Right lung (tissue), 5 donors: Measurements from ENCODE around the gene NOD2. TPM values are rescaled to one million over a fixed set of nuclear protein-coding genes. Genes with fewer than 3 reads are reported as not detected.

Source experiments
- DNase-seq, 2 donors: peaks; one replicate each; pipeline ENCODE4 v3.0.0-alpha.2; 2013
- polyA plus RNA-seq, 5 donors: library from polyadenylated mRNA; unstranded; fragments of 120-200 nt; gene quantifications; one replicate each; pipeline versions ENCODE4 v1.2.1 to v1.2.3, GENCODE V29; 2013; ENCODE audit warnings: inconsistent platforms in 1 of 5, low replicate concordance in 1 of 5; ENCODE audit not compliant: insufficient read length in 5 of 5, insufficient read depth in 1 of 5

The NOD2 gene
- polyA plus RNA-seq, 5 donors, result 0.98 to 1.5 (median 1.0) TPM

- no peak for DNase-seq
Observed at GRCh38 chr16:50717091-50717490, 23.7 kb downstream of the NOD2 start.

- no peak for DNase-seq
Observed at GRCh38 chr16:50717494-50717893, 24.1 kb downstream of the NOD2 start.

- no peak for DNase-seq
Observed at GRCh38 chr16:50718061-50718760, 24.8 kb downstream of the NOD2 start.

- DNase-seq, result no peak
Observed at GRCh38 chr16:50718761-50719400, 25.5 kb downstream of the NOD2 start.

- DNase-seq, result no peak
Observed at GRCh38 chr16:50719401-50720337, 26.3 kb downstream of the NOD2 start.

- no peak for DNase-seq
Observed at GRCh38 chr16:50721549-50722404, 28.4 kb downstream of the NOD2 start.

GRCh38 chr16:50722405-50722737, 29.0 kb downstream of the NOD2 start:
- no peak for DNase-seq

GRCh38 chr16:50722960-50723359, 29.6 kb downstream of the NOD2 start:
- DNase-seq, result no peak

- DNase-seq, result no peak
Observed at GRCh38 chr16:50724306-50724705, 30.9 kb downstream of the NOD2 start.

GRCh38 chr16:50731130-50731988, 38.0 kb downstream of the NOD2 start:
- DNase-seq, result no peak

- DNase-seq, result no peak
Observed at GRCh38 chr16:50731989-50732832, 38.8 kb downstream of the NOD2 start.

GRCh38 chr16:50733468-50733867, 40.1 kb downstream of the NOD2 start:
- DNase-seq, result no peak

GRCh38 chr16:50735629-50736122, 42.3 kb downstream of the NOD2 start:
- no peak for DNase-seq

GRCh38 chr16:50736448-50736847, 43.0 kb downstream of the NOD2 start:
- DNase-seq, result no peak

- no peak for DNase-seq
Observed at GRCh38 chr16:50737420-50737959, 44.1 kb downstream of the NOD2 start.

- no peak for DNase-seq
Observed at GRCh38 chr16:50739031-50739430, 45.6 kb downstream of the NOD2 start.

GRCh38 chr16:50740736-50741135, 47.3 kb downstream of the NOD2 start:
- no peak for DNase-seq

GRCh38 chr16:50741225-50741780, 47.9 kb downstream of the NOD2 start:
- no peak for DNase-seq
